NCI-H2029 (cell line): ENCODE data around the gene SAMD4A.

ENCODE experiments used
- DNase-seq: peaks from one replicate; lab custom pipeline; 2025; lab: John Stamatoyannopoulos, UW

SAMD4A gene

DNA sequence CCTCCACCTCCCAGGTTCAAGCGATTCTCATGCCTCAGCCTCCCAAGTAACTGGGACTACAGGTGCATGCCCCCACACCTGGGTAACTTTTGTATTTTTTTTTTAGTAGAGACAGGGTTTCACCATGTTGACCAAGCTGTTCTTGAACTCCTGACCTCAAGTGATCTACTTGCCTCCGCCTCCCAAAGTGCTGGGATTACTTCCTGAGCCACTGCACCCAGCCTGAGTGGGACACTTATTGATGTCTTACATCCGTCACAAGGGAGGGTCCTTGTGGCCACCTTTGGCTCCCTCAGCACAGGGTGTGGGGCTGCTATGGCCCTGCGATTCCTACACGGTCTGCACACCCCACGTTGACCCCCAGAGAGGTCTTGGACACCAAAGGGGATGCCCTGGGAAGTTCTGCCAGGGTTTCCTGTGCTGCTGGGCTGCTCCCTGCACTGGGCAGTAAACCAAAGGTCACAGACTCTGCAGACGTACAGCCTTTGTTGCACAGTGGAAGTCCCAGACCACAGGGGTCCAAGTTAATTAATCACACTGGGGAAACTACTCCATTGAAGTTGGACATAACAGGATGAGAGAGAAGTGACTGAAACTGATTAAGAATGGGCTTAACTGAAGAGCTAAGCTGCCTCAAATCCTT, 95.7 kb downstream of the SAMD4A start:
- no peak for DNase-seq

DNA sequence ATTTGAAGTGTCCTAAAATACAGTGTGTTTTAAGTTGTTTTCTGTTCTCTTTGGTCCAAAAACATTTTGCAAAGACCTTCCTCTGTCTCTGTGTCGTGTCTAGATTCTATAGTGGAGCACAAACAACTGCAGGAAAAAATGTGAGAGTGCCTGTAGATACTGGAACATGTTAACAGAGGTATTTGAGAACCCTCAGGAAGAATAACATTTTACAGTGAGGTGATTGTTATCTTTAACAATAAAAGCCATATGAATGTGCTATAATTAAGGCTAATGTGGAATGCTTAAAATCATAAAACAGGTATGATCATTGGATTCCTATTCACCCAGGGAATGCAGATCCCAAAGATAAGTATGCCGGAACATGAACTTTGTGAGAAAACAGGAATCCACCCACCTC, 98.0 kb downstream of the SAMD4A start:
- no peak for DNase-seq

DNA sequence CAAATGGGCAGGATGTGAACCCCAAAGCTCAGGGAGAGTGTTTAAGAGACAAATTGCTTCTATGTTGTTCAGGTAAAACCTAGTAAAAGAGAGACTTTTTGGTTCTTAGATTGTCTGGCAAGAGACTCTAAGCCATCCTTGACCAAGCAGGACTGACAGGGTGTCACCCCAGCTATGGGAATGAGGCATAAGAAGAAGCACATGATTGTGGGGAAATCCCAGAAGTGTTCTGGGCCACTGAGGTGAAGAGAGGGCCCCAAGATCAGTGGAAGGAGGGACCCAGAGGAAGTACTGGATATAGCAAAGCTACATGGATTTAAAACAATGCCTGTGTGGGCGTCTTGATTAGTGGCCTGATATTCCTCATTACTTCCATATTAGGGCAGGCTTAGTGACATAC, 99.0 kb downstream of the SAMD4A start:
- no peak for DNase-seq

DNA sequence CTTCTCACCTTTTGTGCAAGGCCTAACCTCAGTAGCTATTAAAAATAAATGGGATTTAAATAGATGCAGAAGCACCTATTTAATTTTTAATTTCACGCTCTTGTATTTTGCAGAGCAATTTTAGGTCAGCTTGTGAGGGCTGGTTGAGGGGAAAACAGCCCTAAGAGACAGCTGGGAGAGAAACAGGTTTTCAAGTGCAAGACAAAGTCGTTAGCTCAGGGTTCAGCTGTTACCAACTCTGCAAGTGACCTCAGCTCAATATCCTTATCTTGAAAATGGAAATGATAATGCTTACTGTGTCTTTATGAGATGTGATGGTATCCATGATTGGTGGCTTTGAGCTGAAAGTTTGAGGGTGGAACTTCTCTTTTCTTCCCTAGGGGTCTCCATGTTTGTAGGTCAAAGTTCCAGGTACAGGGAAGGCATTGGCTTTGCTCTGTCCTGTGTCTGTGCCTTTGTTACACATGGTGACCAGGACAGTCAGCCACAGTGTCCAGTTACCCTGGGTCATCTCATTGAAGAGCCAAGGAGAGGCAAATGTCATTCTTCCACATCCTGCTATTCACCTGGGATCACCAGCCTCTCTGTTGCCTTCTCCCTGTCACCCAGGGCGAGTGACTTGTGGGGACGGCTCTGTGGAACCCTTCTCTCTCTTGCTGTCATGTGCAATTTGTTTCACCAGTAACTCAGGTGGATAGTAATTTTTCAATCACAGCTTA, 100.3 kb downstream of the SAMD4A start:
- no peak for DNase-seq

DNA sequence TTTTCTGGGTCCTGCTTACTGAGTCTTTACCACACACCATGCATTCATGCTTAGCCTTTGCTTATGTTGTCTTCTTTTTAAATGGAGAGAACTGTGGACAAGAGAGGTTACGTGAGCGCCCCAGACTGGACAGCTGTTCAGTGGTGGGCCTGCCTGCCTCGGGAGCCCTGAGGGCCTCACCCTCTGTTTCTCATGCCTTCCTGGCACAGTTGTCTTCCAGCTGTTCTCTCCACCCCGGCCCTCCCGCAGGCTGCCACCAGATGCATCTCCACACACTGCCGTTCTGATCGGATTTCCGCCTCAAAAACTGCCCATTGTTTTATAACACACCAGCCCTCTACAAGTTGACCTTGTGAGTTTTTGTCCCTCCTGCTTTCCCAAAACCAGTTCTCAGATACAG, 100.8 kb downstream of the SAMD4A start:
- no peak for DNase-seq

- DNase-seq, result no peak
Observed at GRCh38 chr14:54669721-54670561, 103.0 kb downstream of the SAMD4A start.

DNA sequence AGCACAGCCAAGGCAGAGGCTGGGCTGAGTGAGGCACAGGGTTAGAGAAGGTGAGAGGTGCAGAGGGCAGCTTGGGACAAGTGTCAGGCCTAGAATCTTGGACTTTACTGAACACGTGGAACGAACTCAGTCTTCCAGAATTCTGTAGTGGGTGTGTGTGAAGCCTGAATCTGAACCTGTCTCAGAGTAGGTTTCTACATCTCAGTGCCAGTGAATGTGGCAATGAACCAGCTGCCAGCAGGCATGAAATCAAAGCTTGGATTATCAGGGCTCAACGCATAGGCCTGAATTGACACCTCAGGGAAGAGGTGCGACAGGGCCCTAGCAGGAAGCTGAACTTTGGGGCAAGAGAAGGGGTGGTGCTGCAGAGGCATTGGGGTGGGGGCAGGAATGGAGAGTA, 104.6 kb downstream of the SAMD4A start:
- DNase-seq, result no peak

- no peak for DNase-seq
Observed at GRCh38 chr14:54672181-54672580, 105.3 kb downstream of the SAMD4A start.

- DNase-seq, result no peak
Observed at GRCh38 chr14:54672688-54673087, 105.8 kb downstream of the SAMD4A start.

DNA sequence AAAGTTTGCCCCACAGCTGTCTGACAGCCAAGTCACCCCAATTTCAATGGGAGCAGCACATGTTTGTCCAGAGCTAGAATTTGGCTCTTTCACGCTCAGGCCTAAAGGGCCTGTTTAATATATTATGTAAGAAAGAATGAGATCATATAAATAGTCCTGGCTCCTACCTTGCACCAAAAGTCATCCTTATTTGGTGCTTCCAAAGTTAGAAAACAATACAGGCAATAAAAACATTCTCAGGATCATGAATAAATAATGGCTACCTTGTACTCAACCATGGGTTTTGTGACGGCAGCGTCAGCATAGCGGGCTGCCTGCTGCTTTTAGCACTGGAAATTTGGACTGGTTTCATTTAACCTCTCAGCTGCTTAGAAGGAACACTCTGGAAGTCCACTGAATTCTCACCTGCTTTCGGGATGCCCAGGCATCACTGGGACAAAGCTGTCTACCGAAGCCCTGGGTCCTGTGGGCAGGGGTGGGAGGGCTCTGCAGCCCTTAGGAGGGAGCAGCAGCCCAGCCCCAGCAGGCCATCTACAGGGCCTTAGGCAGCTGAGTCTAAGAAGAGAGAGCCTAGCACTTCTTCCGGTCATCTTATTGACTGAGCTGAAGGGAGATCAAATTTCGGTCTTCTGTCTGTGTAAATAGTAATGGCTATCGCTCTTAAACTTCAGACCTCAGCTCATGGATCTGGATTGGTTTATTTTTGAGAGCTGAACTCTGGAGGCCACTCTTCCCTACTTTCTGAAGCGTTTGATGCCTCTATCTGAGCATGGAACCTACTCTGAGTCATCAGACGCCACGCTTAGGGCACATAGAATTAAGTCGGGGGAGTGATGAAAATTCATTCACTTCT, 106.5 kb downstream of the SAMD4A start:
- no peak for DNase-seq

- DNase-seq, result no peak
Observed at GRCh38 chr14:54674046-54674741, 107.3 kb downstream of the SAMD4A start.

DNA sequence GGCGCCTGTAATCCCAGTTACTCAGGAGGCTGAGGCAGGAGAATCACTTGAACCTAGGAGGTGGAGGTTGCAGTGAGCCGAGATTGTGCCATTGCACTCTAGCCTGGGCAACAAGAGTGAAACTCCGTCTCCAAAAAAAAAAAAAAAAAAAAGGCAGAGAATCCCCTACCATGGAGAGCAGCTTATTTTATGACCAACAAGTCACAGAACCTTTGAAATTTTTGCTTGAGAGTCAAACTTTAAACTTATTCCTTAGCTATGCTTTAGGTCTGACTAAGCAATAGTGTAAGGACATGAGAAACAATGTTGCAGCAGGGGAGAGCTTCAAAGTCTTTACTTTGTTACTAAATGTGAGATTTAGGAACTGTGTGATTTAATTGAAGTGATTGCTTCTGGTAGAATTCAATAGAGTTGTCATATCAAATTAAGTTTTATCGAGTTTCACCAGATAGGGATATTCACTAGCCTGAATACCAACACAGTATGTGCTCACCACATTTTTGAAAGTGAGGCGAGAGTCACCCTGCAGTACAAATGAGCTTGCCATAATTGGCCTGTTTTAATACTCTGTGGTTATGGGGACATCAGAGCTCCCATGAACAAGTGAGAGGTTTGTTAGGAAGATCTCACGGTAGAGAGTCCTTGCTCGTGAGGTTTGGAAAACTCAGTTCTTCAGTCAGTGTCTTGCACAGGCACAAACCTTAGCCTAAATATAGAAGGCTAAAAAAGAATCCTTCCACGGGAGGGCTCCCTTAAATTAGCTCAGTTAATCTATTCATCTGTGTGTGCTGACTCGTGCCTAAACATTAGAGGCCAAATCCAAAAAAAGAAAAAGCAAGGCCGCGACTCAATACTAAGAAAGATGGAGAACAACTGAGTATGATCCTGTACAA, 108.6 kb downstream of the SAMD4A start:
- no peak for DNase-seq

- DNase-seq, result no peak
Observed at GRCh38 chr14:54676812-54677708, 110.1 kb downstream of the SAMD4A start.

GRCh38 chr14:54680651-54681050, 113.7 kb downstream of the SAMD4A start:
- DNase-seq, result no peak

GRCh38 chr14:54681811-54682261, 114.9 kb downstream of the SAMD4A start:
- DNase-seq, result no peak

- no peak for DNase-seq
Observed at GRCh38 chr14:54682578-54682977, 115.7 kb downstream of the SAMD4A start.

DNA sequence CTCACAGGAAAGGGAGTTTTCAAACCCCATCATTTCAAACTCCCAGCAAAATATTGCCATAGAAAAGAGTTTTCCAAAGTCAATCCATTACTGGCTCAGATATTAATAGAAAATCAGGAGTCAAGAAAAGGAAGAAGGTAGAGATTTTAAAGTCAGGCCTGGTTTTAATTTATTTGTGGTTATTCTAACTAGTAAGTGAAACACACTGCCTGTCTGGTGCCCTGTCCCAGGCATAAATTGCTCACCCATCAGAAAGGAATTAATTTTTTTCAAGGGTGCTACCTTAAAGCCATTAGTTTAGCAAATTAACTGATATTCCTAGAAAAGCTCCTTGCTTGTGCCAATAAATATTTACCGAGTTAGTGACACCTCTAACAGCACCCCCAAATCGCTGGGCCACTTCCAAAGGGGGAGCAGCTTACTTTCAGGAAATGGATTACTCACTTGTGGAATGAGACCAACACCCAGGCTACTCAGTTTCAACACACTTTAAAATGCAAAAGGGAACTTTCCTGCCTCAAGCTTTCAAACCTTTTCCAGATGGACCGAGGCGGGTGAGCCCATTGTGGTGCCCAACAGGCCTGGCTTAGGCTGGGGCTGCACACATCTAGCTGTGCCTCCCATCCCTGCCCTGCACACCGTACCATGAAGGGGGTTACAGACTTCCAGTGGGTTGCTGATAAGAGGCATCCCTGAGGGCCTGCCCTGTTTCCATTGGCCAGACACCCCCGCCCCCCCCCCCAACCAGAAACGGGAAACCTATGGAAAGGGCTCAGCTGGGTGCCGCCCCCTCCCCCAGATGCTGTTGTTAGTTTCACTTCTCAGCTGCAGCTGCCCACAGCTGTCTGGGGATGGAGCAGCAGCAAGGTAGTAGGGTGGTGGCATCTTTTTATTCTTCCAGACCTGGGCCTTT, 117.2 kb downstream of the SAMD4A start:
- DNase-seq, result no peak

DNA sequence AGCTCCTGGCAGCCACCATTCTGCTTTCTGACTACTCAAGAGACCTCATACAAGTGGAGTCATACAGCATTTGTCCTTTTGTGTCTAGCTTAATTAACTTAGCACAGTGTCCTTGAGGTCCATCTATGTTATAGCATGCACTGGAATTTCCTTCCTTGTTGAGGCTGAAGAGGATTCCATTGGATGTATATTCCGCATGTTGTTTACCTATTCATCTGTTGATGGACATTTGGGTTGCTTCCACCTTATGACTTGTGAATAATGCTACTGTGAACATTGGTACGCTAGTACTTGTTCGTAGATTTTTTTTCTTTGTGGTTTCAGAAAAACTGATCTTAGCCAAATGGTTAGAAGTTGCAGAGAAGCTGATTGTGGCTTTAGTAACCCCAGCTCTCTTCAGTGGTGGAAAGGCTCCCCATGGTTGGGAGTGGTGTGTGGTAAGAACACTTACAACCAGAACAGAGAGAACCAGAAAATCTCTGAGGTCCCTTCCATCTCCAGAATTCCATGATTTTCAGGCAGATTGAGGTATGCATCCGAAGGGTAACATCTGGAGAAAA, 118.4 kb downstream of the SAMD4A start:
- no peak for DNase-seq
